ENCODE measurements around the gene APLP2.

- TF ChIP-seq TOX (CRISPR knock-in tag; IDR thresholded peaks at IDR 0.05; ENCODE audit: borderline replicate concordance), result no peak
- TF ChIP-seq ISL1 (CRISPR knock-in tag; IDR thresholded peaks at IDR 0.05), result no peak
- TF ChIP-seq ESRRG (CRISPR knock-in tag; IDR thresholded peaks at IDR 0.05), result no peak
- no peak for TF ChIP-seq RARB (CRISPR knock-in tag; IDR thresholded peaks at IDR 0.05)
- no peak for TF ChIP-seq ZC3H10 (CRISPR knock-in tag; IDR thresholded peaks at IDR 0.05)
- no peak for TF ChIP-seq ZFP30 (CRISPR knock-in tag; IDR thresholded peaks at IDR 0.05)
- no peak for TF ChIP-seq OSR1 (CRISPR knock-in tag; IDR thresholded peaks at IDR 0.05)
- no peak for TF ChIP-seq GLIS3 (CRISPR knock-in tag; IDR thresholded peaks at IDR 0.05)
- TF ChIP-seq PATZ1 (CRISPR knock-in tag; IDR thresholded peaks at IDR 0.05; ENCODE audit: borderline replicate concordance), result no peak
- TF ChIP-seq CSDC2 (CRISPR knock-in tag; IDR thresholded peaks at IDR 0.05), result no peak
- TF ChIP-seq ARNTL (CRISPR knock-in tag; IDR thresholded peaks at IDR 0.05; ENCODE audit: borderline replicate concordance, low read depth), result no peak
- no peak for TF ChIP-seq CREB5 (CRISPR knock-in tag; IDR thresholded peaks at IDR 0.05; ENCODE audit: low read depth)
Observed at GRCh38 chr11:130171534-130171933, 101.8 kb downstream of the APLP2 start.

Measured in SK-N-SH treated with all-trans-retinoic acid at 6 μM for 48 hours (cell line).